IMR-90 (cell line): Measurements from ENCODE around the gene TOR4A. TPM values are rescaled to one million over a fixed set of nuclear protein-coding genes. Genes with fewer than 3 reads are reported as not detected.

ENCODE experiments used
- ATAC-seq: fragments of 200-7000 bp; cut with Tn5 transposase; 2 replicates; pipeline ENCODE4 v1.9.1; 2020; ENCODE audit warnings: low read depth, mild to moderate bottlenecking, moderate library complexity
- BruUV-seq: library from RNA; stranded (reverse); fragments of 400-500 nt; replicated peaks from 2 replicates; lab custom pipeline; 2021; lab: Mats Ljungman, UMichigan
- CTCF ChIA-PET: fragments of 300-600 bp; formaldehyde crosslinking; extraction: SDS; loops from one replicate; lab custom pipeline; 2021; ENCODE audit warnings: antibody characterized with exemption; lab: Yijun Ruan, JAX
- POLR2A ChIA-PET: fragments of 300-600 bp; sonication (Branson Sonifier 250); formaldehyde crosslinking; loops from one replicate; lab custom pipeline; 2022; ENCODE audit warnings: antibody characterized with exemption; ENCODE audit not compliant: unreplicated experiment; lab: Charles Lee
- DNase-seq: peaks from one replicate; pipeline ENCODE4 v3.0.0; 2013
- H2AFZ ChIP-seq: replicated peaks from 2 replicates; pipeline ENCODE3; 2013; ENCODE audit warnings: low read length, mild to moderate bottlenecking; ENCODE audit not compliant: poor library complexity
- H2AK5ac ChIP-seq: 2 replicates; pipeline ENCODE4 v1.6.1; 2013; ENCODE audit warnings: low read depth, low read length, inconsistent platforms
- H2AK9ac ChIP-seq: replicated peaks from 2 replicates; pipeline ENCODE3; 2013; ENCODE audit warnings: mild to moderate bottlenecking, low read depth, low read length, moderate library complexity; ENCODE audit not compliant: poor library complexity
- H2BK120ac ChIP-seq: 2 replicates; pipeline ENCODE4 v1.6.1; 2013; ENCODE audit warnings: low read depth, low read length, inconsistent platforms
- H2BK15ac ChIP-seq: 3 replicates; pipeline ENCODE4 v1.6.1; 2013; ENCODE audit warnings: low read depth, low read length, inconsistent platforms
- H2BK20ac ChIP-seq: 2 replicates; pipeline ENCODE4 v1.6.1; 2013; ENCODE audit warnings: low read depth, mild to moderate bottlenecking, inconsistent platforms, low read length, moderate library complexity
- H2BK5ac ChIP-seq: 2 replicates; pipeline ENCODE4 v1.6.1; 2013; ENCODE audit warnings: mild to moderate bottlenecking, low read depth, low read length, inconsistent platforms; ENCODE audit not compliant: poor library complexity, severe bottlenecking
- H3K14ac ChIP-seq: replicated peaks from 2 replicates; pipeline ENCODE4 v1.6.1; 2013; ENCODE audit warnings: low read depth, low read length, inconsistent platforms
- H3K18ac ChIP-seq: 2 replicates; pipeline ENCODE4 v1.6.1; 2013; ENCODE audit warnings: low read depth, low read length, control low read depth
- H3K23ac ChIP-seq: 2 replicates; pipeline ENCODE4 v1.6.1; 2013; ENCODE audit warnings: low read depth, low read length, inconsistent platforms
- H3K27ac ChIP-seq: 2 replicates; pipeline ENCODE4 v1.5.1; 2013; ENCODE audit warnings: mild to moderate bottlenecking, control low read depth, low read length; ENCODE audit not compliant: insufficient read depth
- H3K27me3 ChIP-seq: 2 replicates; pipeline ENCODE4 v1.6.1; 2013; ENCODE audit warnings: low read length; ENCODE audit not compliant: control insufficient read depth, insufficient read depth
- H3K36me3 ChIP-seq: 2 replicates; pipeline ENCODE4 v1.6.1; 2013; ENCODE audit warnings: low read length, mixed read lengths; ENCODE audit not compliant: control insufficient read depth, insufficient read depth
- H3K4ac ChIP-seq: 2 replicates; pipeline ENCODE4 v1.6.1; 2013; ENCODE audit warnings: low read depth, low read length, inconsistent platforms
- H3K4me1 ChIP-seq: 2 replicates; pipeline ENCODE4 v1.6.1; 2013; ENCODE audit warnings: low read length, mixed read lengths; ENCODE audit not compliant: control insufficient read depth, insufficient read depth
- H3K4me2 ChIP-seq: 2 replicates; pipeline ENCODE4 v1.6.1; 2013; ENCODE audit warnings: low read depth, mild to moderate bottlenecking, control low read depth, low read length, moderate library complexity
- H3K4me3 ChIP-seq: 2 replicates; pipeline ENCODE4 v1.5.1; 2013; ENCODE audit warnings: low read depth, mild to moderate bottlenecking, control low read depth, low read length, moderate library complexity; ENCODE audit not compliant: insufficient read depth
- H3K56ac ChIP-seq: 2 replicates; pipeline ENCODE4 v1.6.1; 2013; ENCODE audit warnings: low read length, inconsistent platforms; ENCODE audit not compliant: insufficient read depth; ENCODE audit errors: extremely low read depth
- H3K79me1 ChIP-seq, 2 experiments: 2 replicates each; pipeline ENCODE4 v1.6.1; 2013; ENCODE audit warnings: low read length in 2 of 2, inconsistent platforms in 1 of 2, low read depth in 1 of 2
- H3K9ac ChIP-seq: 2 replicates; pipeline ENCODE4 v1.6.1; 2013; ENCODE audit warnings: low read depth, low read length, control low read depth
- H3K9me1 ChIP-seq: 2 replicates; pipeline ENCODE4 v1.6.1; 2013; ENCODE audit warnings: low read length, inconsistent platforms; ENCODE audit not compliant: insufficient read depth
- H3K9me3 ChIP-seq: 2 replicates; pipeline ENCODE4 v1.6.1; 2013; ENCODE audit warnings: low read length; ENCODE audit not compliant: control insufficient read depth, insufficient read depth
- H4K20me1 ChIP-seq: 2 replicates; pipeline ENCODE4 v1.6.1; 2013; ENCODE audit warnings: low read length, inconsistent platforms; ENCODE audit not compliant: insufficient read depth
- H4K5ac ChIP-seq: 2 replicates; pipeline ENCODE4 v1.6.1; 2013; ENCODE audit warnings: mild to moderate bottlenecking, low read depth, low read length, control low read depth
- H4K8ac ChIP-seq, 2 experiments: 2 replicates each; pipeline ENCODE4 v1.6.1; 2013; ENCODE audit warnings: low read depth in 2 of 2, low read length in 2 of 2, control low read depth in 1 of 2, inconsistent platforms in 1 of 2
- H4K91ac ChIP-seq: 2 replicates; pipeline ENCODE4 v1.6.1; 2013; ENCODE audit warnings: low read depth, low read length, inconsistent platforms; ENCODE audit not compliant: insufficient read depth
- BHLHE40 ChIP-seq: fragments of 150-350 bp; IDR thresholded peaks from 2 replicates; pipeline ENCODE4 v1.6.1; 2016; ENCODE audit warnings: mild to moderate bottlenecking, low read depth, low read length
- CEBPB ChIP-seq: IDR thresholded peaks from 2 replicates; pipeline ENCODE4 v1.6.1; 2012; ENCODE audit warnings: low read depth, low read length, improper control_type of control experiment
- CHD1 ChIP-seq: IDR thresholded peaks from 2 replicates; pipeline ENCODE4 v1.6.1; 2012; ENCODE audit warnings: low read depth, low read length, improper control_type of control experiment
- FOS ChIP-seq: fragments of 150-350 bp; IDR thresholded peaks from 2 replicates; pipeline ENCODE4 v1.6.1; 2016; ENCODE audit warnings: low read depth, low read length
- MAFK ChIP-seq: IDR thresholded peaks from 2 replicates; pipeline ENCODE4 v1.6.1; 2012; ENCODE audit warnings: low read depth, low read length, improper control_type of control experiment
- MAZ ChIP-seq: IDR thresholded peaks from 2 replicates; pipeline ENCODE4 v1.6.1; 2012; ENCODE audit warnings: low read depth, mild to moderate bottlenecking, low read length, improper control_type of control experiment, moderate library complexity, borderline replicate concordance
- MXI1 ChIP-seq: IDR thresholded peaks from 2 replicates; pipeline ENCODE4 v1.6.1; 2012; ENCODE audit warnings: low read depth, mild to moderate bottlenecking, low read length, moderate library complexity, borderline replicate concordance
- NFE2L2 ChIP-seq: fragments of 150-350 bp; IDR thresholded peaks from 2 replicates; pipeline ENCODE4 v1.6.1; 2016; ENCODE audit warnings: low read depth, mild to moderate bottlenecking, low read length
- POLR2A ChIP-seq: IDR thresholded peaks from 2 replicates; pipeline ENCODE4 v1.6.1; 2012; ENCODE audit warnings: mild to moderate bottlenecking, low read depth, low read length
- RAD21 ChIP-seq: IDR thresholded peaks from 2 replicates; pipeline ENCODE4 v1.6.1; 2012; ENCODE audit warnings: low read length, improper control_type of control experiment
- RFX5 ChIP-seq: IDR thresholded peaks from 2 replicates; pipeline ENCODE4 v1.8.0; 2012; ENCODE audit warnings: low read depth, mild to moderate bottlenecking, low read length, moderate library complexity
- SMC3 ChIP-seq: fragments of 150-350 bp; IDR thresholded peaks from 2 replicates; pipeline ENCODE4 v1.6.1; 2016; ENCODE audit warnings: low read depth, mild to moderate bottlenecking, antibody characterized with exemption, low read length, moderate library complexity
- WGBS, 2 experiments: methylation state at CpG; one replicate each; pipeline versions ENCODE4 v1.1.5 to v1.1.7; 2013; ENCODE audit warnings: missing lambda C conversion rate in 2 of 2; ENCODE audit not compliant: insufficient read length in 1 of 2; ENCODE audit errors: extremely low coverage in 2 of 2; 5-methylcytosine and 5-hydroxymethylcytosine counted together
- dilution Hi-C: fragments of 300-500 bp; cut with HindIII; formaldehyde crosslinking; loops from one replicate; pipeline ENCODE4 v1.14.3; 2018; ENCODE audit warnings: low sequenced_read_pairs; ENCODE audit not compliant: unreplicated experiment
- in situ Hi-C: fragments of 300-500 bp; cut with MboI; formaldehyde crosslinking; loops from 3 replicates; pipeline ENCODE4 v1.14.3; 2019; ENCODE audit warnings: low sequenced_read_pairs, inconsistent platforms, mixed read lengths
- intact Hi-C: fragments of 100-400 bp; cut with micrococcal nuclease; formaldehyde crosslinking; loops from 2 replicates; pipeline ENCODE4 v1.10.0; 2022
- polyA plus RNA-seq, 3 experiments: library from polyadenylated mRNA; depleted of rRNA; stranded (reverse); fragments of >200 nt; gene quantifications; 2 replicates each; pipeline ENCODE4 v1.2.3, GENCODE V29; 2012; ENCODE audit warnings: low replicate concordance in 1 of 3
- total RNA-seq: library from RNA; depleted of rRNA; stranded (reverse); fragments of >200 nt; gene quantifications from 2 replicates; pipeline ENCODE4 v1.2.3, GENCODE V29; 2012
- TF ChIP-seq, protein P1 (sequence below): fragments of 150-350 bp; IDR thresholded peaks from 2 replicates; pipeline ENCODE4 v1.6.1; 2017; ENCODE audit warnings: mild to moderate bottlenecking, antibody characterized with exemption, low read length, low read depth
- TF ChIP-seq, protein P2 (sequence below): conservative IDR thresholded peaks from 2 replicates; pipeline ENCODE4 v1.5.1; 2012; ENCODE audit warnings: mild to moderate bottlenecking, low read depth, low read length, improper control_type of control experiment
- TF ChIP-seq, protein P3 (sequence below): fragments of 150-350 bp; IDR thresholded peaks from 2 replicates; pipeline ENCODE4 v1.6.1; 2016; ENCODE audit warnings: low read depth, mild to moderate bottlenecking, low read length, moderate library complexity, borderline replicate concordance

The TOR4A gene
- total and polyA plus RNA-seq, 2 of the 4 experiments (the other 2 are of a cell fraction): 9.7 to 22.9 TPM

DNA sequence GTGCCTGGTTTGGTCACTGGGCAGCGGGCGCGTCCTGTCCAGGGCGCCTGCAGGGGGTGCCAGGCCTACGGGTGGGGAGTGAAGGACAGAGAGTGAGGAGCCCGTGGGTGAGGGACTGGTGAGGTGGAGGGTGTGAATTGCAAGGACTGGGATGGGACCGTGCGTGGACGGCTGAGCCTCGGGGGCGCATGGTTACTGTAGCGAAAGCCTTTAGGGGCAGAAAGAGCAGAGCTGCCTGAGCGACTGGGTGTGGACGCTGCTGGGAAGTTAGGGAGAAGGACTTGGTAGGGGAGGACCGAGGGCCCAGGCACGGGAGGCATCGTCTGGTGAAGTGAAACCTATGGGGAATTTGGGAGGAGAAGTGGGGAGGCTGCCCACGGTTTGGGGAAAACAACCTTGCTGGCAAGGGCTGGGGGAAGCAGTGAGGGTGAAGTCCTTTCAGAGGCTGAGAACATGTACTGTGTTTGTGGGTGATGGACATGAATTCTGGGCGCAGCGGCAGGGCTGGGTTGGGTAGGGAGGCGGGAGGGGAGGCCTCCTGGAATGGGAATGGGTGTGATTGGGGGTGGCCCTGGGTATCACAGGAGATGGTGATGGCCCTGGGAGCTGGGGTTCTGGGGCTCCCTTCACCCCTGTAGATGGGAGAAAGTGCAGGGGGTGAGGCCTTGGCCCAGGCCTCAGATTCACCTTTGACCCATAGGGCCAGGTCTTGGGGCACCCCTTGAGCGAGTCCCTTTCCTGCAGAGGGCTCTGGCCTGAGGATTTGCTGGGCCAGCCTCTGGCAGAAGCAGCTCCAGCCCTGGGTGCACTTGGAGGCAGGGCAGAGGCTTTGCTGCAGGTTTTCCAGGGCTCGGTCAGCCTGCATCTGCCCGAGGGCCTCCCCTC lies 1.7 kb upstream of the TOR4A start:
- Histone ChIP-seq H2BK20ac (no peak overlapping the region), H3K18ac (no peak overlapping the region), H2BK120ac (no peak overlapping the region), H3K14ac (no peak overlapping the region), H3K9me1 (no peaks in the 10 kb centered on the region; the same call in 1 of the 2 replicates), H3K4me1 (peaks cover 20% of the 10 kb centered on the region), H2AK5ac (peak overlapping the region; percentile 28), H3K9ac (no peak overlapping the region), H3K79me1 (peaks cover 3 to 67% of the 10 kb centered on the region in 2 experiments), H2BK5ac (no peak overlapping the region), H3K4ac (no peak overlapping the region), H2BK15ac (no peak overlapping the region), H3K27me3 (no peaks in the 10 kb centered on the region), H4K8ac (no peak overlapping the region), H2AFZ (no peak overlapping the region), H3K56ac (no peak overlapping the region), H3K36me3 (peaks cover 42% of the 10 kb centered on the region), H3K4me3 (no peak overlapping the region), H3K9me3 (no peaks in the 10 kb centered on the region), H4K20me1 (peaks cover 30% of the 10 kb centered on the region), H4K91ac (no peak overlapping the region), H4K5ac (no peak overlapping the region), H3K4me2 (no peak overlapping the region), H3K27ac (no peak overlapping the region), H3K23ac (no peak overlapping the region), H2AK9ac (peak overlapping the region; percentile 99)
- in situ Hi-C loops: no loop called here
- dilution Hi-C loops: no loop called here
- 87% methylated on average over 15 of the region's 24 CpGs; no CpG with 5 or more reads in 1 of the 2 experiments for WGBS, 2 experiments
- CTCF ChIA-PET: no interaction called here
- intact Hi-C loops: no loop called here
- no peak for DNase-seq
- no TSS peak for BruUV-seq
- POLR2A ChIA-PET: no interaction called here
- no peak for ATAC-seq
- TF ChIP-seq, protein P1, sequence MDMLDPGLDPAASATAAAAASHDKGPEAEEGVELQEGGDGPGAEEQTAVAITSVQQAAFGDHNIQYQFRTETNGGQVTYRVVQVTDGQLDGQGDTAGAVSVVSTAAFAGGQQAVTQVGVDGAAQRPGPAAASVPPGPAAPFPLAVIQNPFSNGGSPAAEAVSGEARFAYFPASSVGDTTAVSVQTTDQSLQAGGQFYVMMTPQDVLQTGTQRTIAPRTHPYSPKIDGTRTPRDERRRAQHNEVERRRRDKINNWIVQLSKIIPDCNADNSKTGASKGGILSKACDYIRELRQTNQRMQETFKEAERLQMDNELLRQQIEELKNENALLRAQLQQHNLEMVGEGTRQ: no peak
- TF ChIP-seq MAFK (no peak), NFE2L2 (no peak), CEBPB (no peak), RAD21 (no peak), MXI1 (no peak), CHD1 (no peak), FOS (no peak), POLR2A (no peak), RFX5 (no peak), MAZ (no peak), BHLHE40 (no peak), SMC3 (no peak)
- TF ChIP-seq, protein P2, sequence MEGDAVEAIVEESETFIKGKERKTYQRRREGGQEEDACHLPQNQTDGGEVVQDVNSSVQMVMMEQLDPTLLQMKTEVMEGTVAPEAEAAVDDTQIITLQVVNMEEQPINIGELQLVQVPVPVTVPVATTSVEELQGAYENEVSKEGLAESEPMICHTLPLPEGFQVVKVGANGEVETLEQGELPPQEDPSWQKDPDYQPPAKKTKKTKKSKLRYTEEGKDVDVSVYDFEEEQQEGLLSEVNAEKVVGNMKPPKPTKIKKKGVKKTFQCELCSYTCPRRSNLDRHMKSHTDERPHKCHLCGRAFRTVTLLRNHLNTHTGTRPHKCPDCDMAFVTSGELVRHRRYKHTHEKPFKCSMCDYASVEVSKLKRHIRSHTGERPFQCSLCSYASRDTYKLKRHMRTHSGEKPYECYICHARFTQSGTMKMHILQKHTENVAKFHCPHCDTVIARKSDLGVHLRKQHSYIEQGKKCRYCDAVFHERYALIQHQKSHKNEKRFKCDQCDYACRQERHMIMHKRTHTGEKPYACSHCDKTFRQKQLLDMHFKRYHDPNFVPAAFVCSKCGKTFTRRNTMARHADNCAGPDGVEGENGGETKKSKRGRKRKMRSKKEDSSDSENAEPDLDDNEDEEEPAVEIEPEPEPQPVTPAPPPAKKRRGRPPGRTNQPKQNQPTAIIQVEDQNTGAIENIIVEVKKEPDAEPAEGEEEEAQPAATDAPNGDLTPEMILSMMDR: no peak
- TF ChIP-seq, protein P3, sequence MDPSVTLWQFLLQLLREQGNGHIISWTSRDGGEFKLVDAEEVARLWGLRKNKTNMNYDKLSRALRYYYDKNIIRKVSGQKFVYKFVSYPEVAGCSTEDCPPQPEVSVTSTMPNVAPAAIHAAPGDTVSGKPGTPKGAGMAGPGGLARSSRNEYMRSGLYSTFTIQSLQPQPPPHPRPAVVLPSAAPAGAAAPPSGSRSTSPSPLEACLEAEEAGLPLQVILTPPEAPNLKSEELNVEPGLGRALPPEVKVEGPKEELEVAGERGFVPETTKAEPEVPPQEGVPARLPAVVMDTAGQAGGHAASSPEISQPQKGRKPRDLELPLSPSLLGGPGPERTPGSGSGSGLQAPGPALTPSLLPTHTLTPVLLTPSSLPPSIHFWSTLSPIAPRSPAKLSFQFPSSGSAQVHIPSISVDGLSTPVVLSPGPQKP: no peak
